Stimulated activated CD4-positive, alpha-beta T cell treated with anti-CD3 and anti-CD28 coated beads, TNF-alpha, amount 100 ng/mL, for 1 hour (primary cell): Measurements from ENCODE around the gene PGAM4.
"Not testable (repeated sequence)": the region's sequence is repeated elsewhere in the genome, so short reads cannot be mapped to it uniquely, and the experiment has no call there.

Source experiments
- DNase-seq, 3 donors: peaks; one replicate each; pipeline ENCODE4 v3.0.0-alpha.2; 2020; ENCODE audit warnings: low read depth in 3 of 3, low spot score in 1 of 3

PGAM4 gene

DNA sequence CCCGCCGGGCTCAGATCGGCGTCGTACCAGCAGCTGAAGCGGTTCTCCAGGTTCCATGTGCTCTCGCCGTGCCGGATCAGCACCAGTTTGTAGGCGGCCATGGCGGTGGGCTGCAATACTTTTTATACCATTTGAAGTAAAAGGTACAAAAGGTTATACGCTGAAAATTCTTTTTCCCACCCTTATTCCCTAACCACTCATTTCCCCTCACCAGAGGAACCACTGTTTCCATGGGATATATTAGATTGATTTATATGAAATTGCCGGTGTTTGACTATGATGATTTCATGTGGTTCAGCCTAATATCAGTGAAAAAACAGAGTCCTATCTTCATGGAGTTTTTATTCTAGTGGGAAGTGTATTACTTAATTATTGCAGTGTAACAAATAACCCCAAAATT, at the start of gene PGAM4:
PGAM4 (minus strand) TSS at position 101 of the 400 bp plus-strand sequence; CDS start at position 101, 0 bp downstream.
- DNase-seq, result no peak

GRCh38 chrX:78011846-78012245, 42.4 kb upstream of the PGAM4 start:
- no peak for DNase-seq

DNA sequence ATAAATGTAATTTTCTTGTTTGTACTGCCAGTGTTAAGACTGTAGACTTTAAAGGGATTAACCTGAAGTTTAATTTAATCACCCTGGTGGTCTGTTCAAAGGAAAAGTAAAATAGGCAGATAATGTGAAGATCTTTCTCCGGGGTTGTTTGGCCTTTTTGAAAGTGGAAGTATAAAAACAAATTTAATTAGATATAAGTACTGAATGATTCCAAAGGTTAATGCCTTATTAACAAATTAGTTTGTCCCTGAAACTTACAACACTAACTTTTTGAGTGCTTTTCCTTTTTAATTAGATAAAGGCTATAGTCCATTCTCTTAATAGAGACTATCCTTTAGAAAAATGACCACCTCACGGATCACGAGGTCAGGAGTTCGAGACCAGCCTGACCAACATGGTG, 10.4 kb upstream of the PGAM4 start:
- DNase-seq, result no peak

GRCh38 chrX:77977518-77977917, 8.1 kb upstream of the PGAM4 start:
- DNase-seq, result no peak

DNA sequence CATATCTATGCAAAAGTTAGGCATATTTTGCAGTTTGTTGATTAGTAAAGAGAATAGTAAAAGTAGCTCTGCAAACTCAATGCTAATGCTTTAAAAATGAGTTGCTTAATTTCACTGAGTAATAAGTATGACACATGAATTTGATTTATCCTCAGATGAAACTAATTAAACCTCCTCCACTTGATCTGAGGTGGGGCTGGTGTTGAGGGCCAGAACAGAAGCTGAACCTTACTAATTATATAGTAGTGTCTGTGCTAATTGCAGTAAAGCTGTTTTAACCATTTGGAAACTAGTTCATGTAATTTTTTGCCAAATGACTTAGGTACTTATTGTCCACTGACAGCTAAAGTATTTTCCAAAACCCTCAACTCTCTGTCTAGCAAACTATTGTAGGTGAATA, 7.7 kb upstream of the PGAM4 start:
- DNase-seq, result no peak

DNA sequence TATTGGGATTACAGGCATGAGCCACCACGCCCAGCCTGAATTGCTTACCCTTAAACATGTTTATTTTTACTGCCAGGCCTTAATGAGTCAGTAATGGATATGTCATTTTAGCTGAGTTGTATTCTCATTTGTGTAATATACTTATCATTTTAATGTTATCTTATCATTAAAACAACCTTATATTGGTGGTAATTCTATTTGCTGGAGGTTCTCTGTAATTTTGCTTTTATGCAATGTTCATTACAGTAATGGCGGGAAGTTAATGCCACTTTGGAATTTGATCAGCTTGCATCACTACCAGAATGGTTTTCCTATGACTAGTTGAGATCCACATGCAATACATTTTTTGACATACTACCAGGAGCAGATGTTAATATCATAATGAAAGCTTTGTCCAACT, 6.3 kb upstream of the PGAM4 start:
- DNase-seq, result no peak

GRCh38 chrX:77967631-77968030, 1.8 kb downstream of the PGAM4 start:
- no peak for DNase-seq

GRCh38 chrX:77966361-77966760, 3.1 kb downstream of the PGAM4 start:
- no peak for DNase-seq

DNA sequence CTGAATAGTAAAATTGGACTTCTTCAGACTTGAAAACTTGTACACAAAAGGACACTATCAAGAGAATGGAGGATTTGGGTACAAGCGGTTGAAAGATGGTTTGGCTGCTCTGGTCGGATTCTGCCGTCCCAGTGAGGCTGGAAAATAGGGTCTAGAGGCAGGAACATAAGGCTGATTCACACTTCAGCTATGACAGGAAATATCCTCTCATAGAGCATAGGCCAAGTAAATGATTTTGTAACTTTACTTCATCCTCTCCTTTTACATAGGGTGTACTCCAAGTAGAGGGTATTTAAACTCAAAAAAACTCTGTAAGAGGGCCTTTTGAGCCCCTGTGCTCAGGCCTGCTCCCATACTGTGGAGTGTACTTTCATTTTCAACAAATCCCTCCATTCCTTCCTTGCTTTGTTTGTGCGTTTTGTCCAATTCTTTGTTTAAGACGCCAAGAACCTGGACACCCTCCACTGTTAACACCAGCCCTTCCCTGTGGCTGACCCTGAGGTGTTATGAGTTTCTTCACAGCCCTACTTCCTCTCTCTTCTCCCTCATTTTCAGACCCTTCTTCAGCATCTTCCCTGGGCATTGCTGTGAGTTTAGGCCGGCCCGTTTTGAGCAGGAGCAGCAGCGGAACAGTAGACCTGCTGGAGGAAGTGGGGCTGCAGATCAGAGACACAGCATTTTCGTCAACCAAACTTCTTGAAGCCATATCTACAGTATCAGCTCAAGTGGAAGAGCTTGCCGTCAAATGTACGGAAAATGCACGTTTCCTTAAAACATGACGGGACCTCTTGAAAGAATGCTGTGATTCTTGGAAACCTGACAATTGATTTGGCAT, 7.2 kb downstream of the PGAM4 start:
- DNase-seq, result no peak

DNA sequence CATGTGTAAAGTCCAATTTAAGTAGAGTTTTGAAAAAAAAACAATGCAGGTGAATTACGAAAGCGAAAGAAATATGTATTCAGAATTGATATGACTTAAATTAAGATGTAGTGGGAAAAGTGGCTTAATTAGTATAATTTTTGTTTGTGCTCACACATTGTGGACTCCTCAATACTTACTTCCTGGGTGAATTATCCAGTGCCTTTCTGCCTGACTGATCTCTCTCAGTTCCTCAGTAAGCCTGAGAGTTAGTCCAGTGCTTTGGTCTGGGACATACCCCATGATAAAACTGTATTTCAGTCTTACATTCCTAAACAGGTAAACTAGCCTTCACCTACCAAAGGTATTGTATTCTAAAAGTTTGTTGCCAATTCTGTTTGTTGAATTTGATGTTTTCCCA, 8.4 kb downstream of the PGAM4 start:
- no peak for DNase-seq

- no peak for DNase-seq
Observed at GRCh38 chrX:77960567-77960966, 8.9 kb downstream of the PGAM4 start.

GRCh38 chrX:77953708-77954107, 15.7 kb downstream of the PGAM4 start:
- DNase-seq, result no peak

DNA sequence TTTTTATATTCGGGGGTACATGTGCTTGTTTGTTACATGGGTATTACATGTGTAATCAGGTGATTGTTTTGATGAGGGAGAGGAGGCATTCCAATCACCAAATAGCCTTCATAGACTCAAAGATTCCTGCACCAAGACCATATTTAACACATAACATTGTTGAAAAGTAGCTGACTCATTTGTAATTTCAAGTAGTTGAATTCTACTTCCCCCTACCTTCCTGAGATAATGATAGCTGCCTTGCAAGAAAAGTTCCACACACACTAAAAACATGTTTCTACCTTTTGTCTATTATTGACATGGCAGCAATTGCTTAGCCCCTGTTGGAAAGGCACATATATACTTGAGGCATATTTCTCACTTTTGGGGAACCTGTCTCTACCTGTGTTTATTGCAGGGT, 16.1 kb downstream of the PGAM4 start:
- DNase-seq, result no peak

DNA sequence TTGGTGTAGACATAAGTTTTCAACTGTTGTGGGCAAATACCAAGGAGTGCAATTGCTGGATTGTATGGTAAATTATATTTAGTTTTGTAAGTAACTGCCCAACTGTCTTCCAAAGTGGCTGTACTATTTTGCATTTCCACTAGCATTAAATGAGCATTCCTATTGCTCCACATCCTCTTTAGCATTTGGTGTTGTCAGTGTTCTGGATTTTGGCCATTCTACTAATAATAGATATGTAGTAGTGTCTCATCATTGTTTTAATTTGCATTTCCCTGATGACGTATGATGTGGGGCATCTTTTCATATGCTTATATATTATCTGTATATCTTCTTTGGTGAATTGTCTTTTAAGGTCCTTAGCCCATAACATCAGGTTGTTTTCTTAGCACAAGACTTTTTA, 17.3 kb downstream of the PGAM4 start:
- no peak for DNase-seq

DNA sequence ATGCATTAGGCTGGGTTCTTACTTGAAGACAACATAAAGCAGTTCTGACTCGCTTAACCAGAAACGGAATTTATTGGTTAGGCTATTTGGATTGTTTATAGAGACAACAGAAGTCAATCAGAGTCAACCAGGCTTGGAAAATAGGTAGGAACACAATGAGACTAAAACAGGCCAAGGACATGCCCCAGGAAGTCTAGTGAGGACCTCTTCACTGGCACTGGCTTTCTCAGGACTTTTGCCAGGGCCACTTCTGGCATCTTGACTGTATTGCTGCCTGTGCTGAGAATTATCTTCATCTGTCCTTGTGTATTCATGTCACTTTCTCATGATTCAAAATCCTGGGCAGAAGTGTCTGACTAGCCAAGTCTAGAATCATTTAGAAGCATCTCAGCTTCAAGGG, 19.6 kb downstream of the PGAM4 start:
- no peak for DNase-seq

GRCh38 chrX:77946571-77946970, 22.9 kb downstream of the PGAM4 start:
- no peak for DNase-seq

GRCh38 chrX:77945910-77946545, 23.4 kb downstream of the PGAM4 start:
- DNase-seq, result no peak

DNA sequence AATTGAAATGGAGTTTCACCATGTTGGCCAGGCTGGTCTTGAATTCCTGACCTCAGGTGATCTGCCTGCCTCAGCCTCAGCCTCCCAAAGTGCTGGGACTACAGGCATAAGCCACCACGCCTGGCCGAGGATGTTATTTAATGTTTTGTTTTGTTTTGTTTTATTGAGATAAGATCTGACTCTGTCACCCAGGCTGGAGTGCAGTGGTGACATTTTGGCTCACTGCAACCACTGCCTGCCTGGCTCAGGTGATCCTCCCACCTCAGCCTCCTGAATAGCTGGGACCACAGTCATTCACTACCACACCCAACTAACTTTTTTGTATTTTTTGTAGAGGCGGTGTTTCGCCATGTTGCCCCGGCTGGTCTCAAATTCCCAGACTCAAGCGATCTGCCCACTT, 24.4 kb downstream of the PGAM4 start:
- DNase-seq, result not testable (repeated sequence)

DNA sequence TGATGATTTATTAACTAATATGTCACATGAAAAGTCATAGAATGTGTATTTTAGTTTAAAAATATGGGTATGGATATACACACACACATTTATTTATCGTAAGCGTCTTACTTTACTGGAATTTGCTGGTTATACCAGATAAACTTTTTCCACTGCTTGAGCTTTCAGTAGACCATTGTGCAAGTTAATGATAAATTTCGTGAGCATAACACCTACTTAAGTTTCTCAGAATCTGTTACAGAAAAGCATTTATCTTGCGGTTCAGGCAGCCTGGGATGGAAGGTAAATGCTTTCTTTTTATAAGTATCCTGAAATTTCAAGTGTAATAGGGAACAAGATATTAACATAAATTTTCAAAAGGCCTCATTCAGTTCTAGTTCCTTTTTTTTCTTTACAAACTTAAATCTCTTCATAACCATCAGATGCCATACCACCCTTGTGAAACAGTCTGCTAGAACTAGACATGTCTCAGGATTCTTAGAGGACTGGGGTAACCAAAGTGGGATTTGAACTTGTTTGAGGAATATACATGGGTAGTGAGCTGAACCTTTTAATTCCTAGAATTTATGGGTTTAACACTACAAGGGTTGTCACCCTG, 31.3 kb downstream of the PGAM4 start:
- DNase-seq, result no peak

DNA sequence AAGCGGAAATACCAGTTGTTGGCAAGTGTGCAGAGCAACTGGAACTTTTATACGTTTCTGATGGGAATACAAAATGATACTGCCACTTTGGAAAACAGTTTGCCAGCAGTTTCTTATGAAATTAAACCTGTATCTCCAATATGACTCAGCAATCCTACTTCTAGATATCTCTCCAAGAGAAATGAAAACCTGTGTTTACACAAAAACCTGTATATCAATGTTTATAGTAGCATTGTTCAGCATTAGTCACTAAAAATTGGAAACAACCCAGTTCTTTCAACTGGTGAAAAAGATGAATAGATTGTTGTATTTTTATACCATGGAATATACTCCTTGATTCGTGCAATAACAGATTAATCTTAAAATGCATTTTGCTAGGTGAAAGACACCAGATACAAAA, 32.1 kb downstream of the PGAM4 start:
- no peak for DNase-seq

GRCh38 chrX:77936299-77936698, 33.1 kb downstream of the PGAM4 start:
- DNase-seq, result no peak

DNA sequence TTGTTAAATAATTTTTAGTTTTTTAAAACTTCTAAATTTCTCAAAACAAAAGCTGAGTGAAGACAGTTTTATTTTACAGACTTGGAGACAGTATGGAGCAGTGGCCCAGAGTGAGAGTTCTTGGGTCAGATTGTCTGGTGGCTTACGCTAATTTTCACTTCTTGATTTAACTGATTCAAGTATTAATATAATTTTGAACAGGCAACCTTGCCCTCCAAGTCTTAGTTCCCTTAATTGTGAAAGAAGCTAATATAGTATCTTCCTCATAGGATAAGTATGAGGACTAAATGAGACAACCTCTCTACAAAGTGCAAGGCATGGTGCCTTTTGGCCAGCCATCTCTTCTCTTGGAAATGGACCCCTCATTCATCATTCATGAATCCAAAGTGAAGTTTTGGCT, 33.6 kb downstream of the PGAM4 start:
- no peak for DNase-seq
